Measurements from ENCODE around the gene CEACAM16. TPM values are rescaled to one million over a fixed set of nuclear protein-coding genes. Genes with fewer than 3 reads are reported as not detected.

The CEACAM16 gene
- total RNA-seq, 4 donors from 2014 or later = not detected

DNA sequence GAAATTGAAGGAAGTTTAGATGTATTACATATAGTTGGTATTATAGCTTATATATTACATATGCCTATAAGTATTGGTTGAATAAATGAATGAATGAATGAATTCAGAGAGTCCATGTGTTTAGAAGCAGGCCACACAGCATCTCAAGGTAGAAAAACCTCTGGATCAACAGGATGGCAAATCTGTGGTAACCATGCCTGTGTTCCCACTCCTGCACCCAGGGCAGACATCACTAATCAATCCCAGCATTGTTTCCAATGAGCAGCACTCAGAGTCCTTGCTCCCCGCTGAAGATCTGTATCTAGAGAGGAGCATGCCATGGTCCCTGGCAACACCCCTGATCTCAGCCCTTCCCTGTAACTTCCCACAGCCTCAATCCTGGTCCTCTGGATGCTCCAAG lies 26.7 kb upstream of the CEACAM16 start:
- TF ChIP-seq POLR2A (IDR thresholded peaks at IDR 0.05) = no peak
- TF ChIP-seq, protein P1, sequence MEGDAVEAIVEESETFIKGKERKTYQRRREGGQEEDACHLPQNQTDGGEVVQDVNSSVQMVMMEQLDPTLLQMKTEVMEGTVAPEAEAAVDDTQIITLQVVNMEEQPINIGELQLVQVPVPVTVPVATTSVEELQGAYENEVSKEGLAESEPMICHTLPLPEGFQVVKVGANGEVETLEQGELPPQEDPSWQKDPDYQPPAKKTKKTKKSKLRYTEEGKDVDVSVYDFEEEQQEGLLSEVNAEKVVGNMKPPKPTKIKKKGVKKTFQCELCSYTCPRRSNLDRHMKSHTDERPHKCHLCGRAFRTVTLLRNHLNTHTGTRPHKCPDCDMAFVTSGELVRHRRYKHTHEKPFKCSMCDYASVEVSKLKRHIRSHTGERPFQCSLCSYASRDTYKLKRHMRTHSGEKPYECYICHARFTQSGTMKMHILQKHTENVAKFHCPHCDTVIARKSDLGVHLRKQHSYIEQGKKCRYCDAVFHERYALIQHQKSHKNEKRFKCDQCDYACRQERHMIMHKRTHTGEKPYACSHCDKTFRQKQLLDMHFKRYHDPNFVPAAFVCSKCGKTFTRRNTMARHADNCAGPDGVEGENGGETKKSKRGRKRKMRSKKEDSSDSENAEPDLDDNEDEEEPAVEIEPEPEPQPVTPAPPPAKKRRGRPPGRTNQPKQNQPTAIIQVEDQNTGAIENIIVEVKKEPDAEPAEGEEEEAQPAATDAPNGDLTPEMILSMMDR (IDR thresholded peaks at IDR 0.05) = no peak
- no peak for DNase-seq (ENCODE audit: low spot score in 2 of 2)
- WGBS, 2 donors = 80 to 86% methylated on average over 1 of the region's 1 CpG
- intact Hi-C loops (cut with DNase I; ENCODE audit: low total_unique reads) = no loop called here
- H3K4me3 ChIP-seq (ENCODE audit: low read depth, poor library complexity, severe bottlenecking) = no peak overlapping the region

DNA sequence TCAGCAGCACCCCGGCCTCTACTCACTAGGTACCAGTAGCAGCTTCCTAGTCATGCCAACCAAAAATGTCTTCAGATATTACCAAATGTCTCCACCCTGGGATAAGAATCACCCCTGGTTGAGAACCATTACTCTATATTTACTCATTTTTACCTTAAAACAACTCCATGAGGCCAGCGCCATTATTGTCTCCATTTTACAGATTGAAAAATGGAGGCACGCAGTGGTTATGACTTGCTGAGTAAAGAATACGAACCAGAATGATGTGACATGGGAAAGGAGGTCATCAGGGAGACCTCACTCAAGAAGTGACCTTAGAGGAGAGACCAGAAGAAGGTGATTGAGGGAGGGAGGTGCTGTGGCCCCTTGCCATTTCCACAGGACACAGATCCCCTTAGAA lies 25.4 kb upstream of the CEACAM16 start:
- H3K4me3 ChIP-seq (ENCODE audit: low read depth, poor library complexity, severe bottlenecking) = no peak overlapping the region
- intact Hi-C loops (cut with DNase I; ENCODE audit: low total_unique reads) = no loop called here
- no peak for DNase-seq (ENCODE audit: low spot score in 2 of 2)
- WGBS, 2 donors = 78 to 90% methylated on average over 4 of the region's 4 CpGs
- TF ChIP-seq, protein P1 (IDR thresholded peaks at IDR 0.05) = no peak
- no peak for TF ChIP-seq POLR2A (IDR thresholded peaks at IDR 0.05)

DNA sequence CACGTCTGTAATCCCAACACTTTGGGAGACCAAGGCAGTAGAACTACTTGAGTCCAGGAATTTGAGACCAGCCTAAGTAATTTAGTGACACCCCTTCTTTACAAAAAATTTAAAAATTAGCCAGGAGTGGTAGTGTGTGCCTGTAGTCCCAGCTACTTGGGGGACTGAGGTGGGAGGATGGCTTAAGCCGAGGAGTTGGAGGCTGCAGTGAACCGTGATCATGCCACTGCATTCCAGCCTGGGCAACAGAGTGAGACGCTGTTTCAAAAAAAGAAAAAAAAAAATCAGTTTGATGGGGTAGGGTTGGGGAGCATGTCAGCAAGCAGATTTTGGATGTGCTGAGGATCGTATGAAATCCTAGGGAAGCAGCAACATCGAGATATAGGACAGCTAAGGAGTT lies 23.4 kb upstream of the CEACAM16 start:
- H3K4me3 ChIP-seq (ENCODE audit: low read depth, poor library complexity, severe bottlenecking) = no peak overlapping the region
- intact Hi-C loops (cut with DNase I; ENCODE audit: low total_unique reads) = no loop called here
- DNase-seq (ENCODE audit: low spot score in 2 of 2) = no peak
- 88 to 91% methylated on average over 6 of the region's 6 CpGs for WGBS, 2 donors
- TF ChIP-seq, protein P1 (IDR thresholded peaks at IDR 0.05) = no peak
- no peak for TF ChIP-seq POLR2A (IDR thresholded peaks at IDR 0.05)

GRCh38 chr19:44677019-44677811 lies 21.7 kb upstream of the CEACAM16 start:
- no peak for TF ChIP-seq POLR2A (IDR thresholded peaks at IDR 0.05)
- TF ChIP-seq, protein P1 (IDR thresholded peaks at IDR 0.05) = no peak
- 46% methylated on average over 8 of the region's 8 CpGs for WGBS, 2 donors
- intact Hi-C loops (cut with DNase I; ENCODE audit: low total_unique reads) = no loop called here
- H3K4me3 ChIP-seq (ENCODE audit: low read depth, poor library complexity, severe bottlenecking) = no peak overlapping the region
- no peak for DNase-seq (ENCODE audit: low spot score in 2 of 2)

GRCh38 chr19:44680536-44680935 lies 18.4 kb upstream of the CEACAM16 start:
- H3K4me3 ChIP-seq (ENCODE audit: low read depth, poor library complexity, severe bottlenecking) = no peak overlapping the region
- intact Hi-C loops (cut with DNase I; ENCODE audit: low total_unique reads) = no loop called here
- TF ChIP-seq, protein P1 (IDR thresholded peaks at IDR 0.05) = no peak
- TF ChIP-seq POLR2A (IDR thresholded peaks at IDR 0.05) = no peak
- DNase-seq (ENCODE audit: low spot score in 2 of 2) = no peak
